8988T (cell line): ENCODE results near the gene TTC27.
"Not testable (repeated sequence)": the region's sequence is repeated elsewhere in the genome, so short reads cannot be mapped to it uniquely, and the experiment has no call there.

Experiments used
- DNase-seq: peaks from one replicate; pipeline ENCODE4 v3.0.0; 2011

The TTC27 gene

DNA sequence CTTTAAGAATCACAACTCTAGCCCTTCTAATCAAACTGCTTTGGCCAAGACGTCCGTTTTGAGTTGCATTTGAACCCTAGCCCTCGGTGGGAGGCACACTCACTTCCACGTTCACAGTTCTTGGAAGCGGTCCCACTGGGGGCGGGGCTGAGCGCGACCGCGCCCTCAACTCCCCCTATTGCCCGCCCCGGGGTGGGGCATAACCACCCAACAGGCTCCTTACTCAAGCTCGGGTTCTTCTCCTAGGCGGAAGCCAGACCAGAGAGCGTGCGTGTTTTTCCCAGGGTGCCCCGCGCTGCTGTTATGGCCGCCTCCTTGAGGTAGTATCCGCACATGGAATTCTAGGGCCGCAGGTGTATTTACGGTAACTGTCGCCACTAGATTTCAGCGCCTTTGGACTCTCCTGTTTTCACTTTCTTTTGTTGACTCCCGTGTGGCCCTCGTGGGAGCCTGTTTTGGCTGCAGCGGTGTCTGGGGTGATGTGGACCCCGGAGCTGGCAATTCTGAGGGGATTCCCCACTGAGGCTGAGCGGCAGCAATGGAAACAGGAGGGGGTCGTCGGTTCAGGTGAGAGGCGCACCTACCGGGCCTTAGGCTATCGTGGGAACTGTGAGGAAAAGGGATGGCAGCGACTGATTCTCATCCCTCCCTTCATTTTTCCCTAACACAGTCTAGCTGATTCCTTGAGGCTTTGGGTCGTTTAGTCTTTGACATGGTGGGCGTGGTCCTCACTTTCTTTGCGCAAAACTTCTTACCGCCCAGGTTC lies at the start of gene TTC27:
TSS of gene TTC27 (plus strand) at position 237 of the 766 bp plus-strand sequence. CDS start at position 480, 243 bp downstream.
- peak; percentile 76 for DNase-seq

DNA sequence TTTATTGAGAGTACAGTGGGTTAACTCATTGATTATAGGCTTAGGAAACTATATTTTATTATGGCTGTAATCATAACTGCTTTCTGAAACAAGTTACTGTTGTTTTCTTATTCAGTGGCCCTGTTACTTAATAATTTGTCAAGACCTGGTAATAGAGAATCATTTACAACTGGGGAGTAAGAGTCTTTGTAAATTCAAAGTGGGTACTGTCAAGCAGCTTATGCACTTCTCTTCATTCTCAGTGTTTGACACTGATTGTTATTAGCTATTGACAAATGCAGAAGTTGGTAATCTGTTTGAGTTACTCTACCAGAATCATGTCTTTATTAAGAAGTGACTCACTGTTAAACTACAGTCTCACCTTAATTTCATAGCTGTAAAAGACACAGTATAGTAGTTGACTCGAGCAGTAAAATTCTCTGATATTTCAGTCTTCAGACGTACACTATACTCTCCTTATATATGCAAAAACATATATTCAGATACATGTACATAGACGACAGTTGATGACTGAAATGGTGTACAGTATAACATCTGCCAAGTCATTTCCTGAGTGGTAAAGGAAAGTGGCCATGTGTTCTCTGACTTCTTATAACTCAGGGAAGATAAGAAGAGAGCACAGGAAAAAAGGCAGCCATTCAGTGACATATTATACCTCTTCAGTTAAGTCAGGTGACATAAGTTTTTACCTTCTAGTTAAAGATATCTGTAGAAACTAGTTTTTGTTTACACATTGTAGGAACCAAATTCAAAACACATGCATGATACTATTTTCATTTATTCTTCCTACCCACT lies 36.0 kb upstream of the TTC27 start:
- DNase-seq = no peak

DNA sequence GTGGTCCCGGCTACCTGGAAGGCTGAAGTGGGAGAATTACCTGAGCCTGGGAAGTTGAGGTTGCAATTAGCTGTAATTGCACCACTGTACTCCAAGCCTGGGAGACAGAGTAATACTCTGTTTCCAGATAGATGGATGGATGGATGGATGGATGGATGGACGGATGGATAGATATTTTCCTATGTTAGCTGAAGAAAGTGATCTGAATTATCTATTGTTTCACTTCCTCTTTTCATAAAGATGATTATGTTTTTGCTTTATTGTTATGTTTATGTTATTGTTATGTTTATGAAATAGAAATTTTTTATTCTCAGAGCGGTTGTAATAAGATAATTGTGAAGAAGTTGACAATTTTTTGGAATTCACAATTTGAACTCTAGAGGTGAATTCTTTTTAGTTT lies 33.3 kb upstream of the TTC27 start:
- DNase-seq = no peak

DNA sequence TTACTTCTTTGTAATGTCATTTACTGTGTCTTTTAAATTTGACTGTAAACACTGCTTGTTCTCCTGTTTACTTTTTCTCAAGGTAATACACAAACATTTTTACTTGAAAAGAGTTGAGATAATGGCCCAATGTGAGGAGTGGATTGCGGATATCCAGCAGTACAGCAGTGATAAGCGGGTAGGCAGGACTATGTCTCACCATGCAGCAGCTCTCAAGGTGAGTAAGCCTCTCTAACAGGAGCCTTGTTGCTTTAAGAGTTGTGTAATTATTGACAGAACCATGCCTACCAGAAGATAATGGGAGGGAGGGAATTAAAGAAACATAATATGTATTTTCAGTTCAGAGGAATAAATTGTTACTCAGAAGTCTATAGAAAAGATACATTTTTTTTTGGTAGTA lies 16.5 kb upstream of the TTC27 start:
- no peak for DNase-seq

DNA sequence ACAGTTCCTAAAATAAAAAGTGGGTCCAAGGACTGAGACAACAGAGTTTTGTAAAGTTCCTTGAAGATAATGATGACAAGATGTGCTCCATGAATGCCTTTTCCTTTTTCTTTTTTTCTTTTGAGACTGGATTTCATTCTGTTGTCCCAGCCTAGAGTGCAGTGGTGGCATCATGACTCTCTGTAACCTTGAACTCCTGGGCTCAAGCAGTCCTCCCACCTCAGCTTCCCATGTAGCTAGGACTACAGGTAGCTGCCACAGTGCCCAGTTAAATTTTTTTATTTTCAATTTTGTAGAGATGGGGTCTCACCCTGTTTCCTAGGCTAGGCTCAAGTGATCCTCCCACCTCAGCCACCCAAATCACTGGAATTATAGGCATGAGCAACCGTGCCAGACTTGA lies 16.1 kb upstream of the TTC27 start:
- DNase-seq = no peak

DNA sequence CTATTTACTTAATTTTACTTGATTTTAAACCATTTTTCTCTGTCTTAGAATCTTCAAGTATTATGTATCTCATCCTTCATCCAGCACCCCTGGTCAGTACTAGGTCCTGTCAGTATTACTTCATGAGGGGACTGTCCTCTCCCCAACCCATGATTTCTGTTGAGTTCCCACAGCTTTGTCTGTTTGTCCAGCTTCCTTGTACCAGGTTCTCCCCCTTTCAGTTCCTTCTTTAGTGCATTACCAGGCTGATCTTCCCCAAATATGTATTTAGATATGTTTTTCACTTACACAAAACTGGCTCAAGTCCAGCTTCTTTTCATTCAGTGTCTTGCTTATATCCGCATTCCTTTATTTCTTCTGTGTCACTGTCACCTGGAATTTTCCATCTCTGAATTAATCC lies 13.8 kb upstream of the TTC27 start:
- DNase-seq = no peak

DNA sequence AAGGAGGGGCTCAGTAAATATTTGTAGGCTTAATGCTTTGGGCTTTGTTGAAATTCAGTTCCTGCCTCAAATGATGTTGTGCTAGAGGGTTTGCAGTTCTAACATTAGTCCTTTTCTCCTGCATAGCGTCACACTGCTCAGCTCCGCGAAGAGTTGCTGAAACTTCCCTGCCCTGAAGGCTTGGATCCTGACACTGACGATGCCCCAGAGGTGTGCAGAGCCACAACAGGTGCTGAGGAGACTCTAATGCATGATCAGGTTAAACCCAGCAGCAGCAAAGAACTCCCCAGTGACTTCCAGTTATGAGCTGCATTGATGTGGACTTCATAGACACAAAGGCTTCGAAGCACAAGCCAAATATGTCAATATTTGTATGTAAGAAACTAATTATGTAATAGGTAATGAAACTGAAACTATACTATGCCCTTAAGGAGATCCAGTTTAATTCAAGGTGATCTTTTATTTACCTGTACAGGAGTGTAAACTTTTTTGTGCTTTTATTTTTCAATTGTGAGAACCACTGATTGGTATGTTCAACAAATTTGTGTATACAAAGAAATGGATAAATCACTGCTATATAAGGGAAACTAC lies 10.2 kb upstream of the TTC27 start:
- no peak for DNase-seq

DNA sequence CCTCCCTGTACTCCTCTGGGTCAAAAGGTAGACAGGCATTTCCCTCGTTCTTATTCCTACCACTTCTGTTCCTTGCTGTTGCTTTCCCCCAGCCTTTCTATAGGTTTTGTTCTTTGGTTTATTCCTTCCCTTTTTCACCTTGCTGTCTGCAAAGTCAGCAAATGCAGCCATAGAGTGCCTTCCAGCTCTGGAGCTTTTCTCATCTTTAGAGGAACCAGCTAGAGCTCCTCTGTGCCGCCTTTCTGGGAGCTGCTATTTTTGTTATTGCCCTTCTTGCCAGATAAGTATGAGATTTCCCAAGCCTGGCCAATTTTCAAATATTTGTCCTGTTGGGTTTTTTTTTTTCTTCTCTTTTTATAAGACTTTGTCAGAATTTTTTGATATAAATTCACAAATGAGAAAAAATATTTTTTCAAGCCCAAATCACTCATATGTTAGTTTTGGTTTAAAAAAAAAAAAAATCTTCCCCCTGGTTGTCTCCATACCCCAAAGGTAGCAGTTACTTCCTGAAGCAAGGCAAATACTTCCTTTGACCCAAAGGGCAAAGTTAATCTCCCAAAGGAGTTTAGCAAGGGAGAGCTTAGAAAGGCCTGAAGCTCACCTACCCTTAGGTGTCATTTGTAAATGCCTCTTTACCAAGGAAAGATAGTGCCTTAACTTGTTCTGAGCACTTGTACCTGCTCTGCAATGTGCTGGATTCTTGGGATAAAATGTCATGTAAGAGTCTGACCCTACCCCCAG lies 5.1 kb upstream of the TTC27 start:
- DNase-seq = no peak

DNA sequence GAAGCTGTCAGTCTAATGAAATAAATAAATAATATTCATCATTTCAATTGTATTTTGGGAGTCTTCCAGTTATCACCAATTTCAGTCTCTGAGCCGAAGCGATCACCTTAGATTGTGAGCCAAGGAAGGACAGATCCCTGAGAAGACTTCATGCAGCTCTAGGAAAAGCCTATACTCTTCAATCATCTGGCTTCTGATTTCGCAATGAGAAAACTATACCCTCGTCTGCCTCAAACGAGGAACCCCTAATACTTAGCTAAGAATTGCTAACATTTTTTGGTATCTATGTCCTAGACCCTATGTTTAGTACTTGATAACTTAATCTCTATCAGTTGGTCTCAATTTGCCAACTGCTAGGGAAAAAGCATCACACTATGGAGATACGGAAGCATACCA lies 4.5 kb upstream of the TTC27 start:
- DNase-seq = no peak

DNA sequence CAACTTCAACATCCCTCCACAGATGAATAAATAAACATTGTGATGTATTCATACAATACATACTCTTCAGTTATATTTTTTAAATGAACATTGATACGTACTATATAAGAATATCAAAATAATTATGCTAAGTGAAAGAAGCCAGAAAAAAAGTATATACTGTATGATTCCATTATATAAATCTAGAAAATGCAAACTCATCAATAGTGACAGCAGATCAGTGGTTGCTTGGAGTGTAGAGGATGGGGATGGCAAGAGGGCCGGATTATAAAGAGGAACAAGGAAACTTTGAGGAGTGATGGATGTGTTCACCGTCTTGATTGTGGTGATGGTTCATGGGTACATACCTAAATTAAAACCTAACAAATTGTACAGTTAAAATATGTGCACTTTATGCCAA lies 3.0 kb upstream of the TTC27 start:
- DNase-seq = no peak

DNA sequence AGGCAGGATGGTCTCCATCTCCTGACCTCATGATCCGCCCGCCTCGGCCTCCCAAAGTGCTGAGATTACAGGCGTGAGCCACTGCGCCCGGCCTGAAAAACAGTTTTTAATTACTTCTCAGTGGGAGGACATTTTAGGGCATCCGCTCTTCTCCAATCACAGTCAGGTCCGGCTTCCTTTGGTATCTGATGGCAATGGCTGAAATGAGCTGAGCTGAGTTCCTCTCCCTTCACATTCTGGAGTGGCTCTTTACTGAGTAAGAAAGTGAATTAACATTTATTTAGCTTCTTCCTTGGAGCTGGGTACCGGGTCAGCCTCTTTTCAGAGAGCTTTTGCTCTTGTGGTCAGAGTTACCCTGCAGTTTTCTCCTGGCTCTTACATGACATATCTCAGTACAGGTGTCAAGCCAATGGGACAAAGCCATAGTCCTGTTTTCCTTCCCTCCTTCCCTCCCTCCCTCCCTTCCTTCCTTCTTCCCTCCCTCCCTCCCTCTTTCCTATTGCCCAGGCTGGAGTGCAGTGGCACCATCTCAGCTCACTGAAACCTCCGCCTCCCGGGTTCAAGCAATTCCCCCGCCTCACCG lies 1.1 kb upstream of the TTC27 start:
- no peak for DNase-seq

DNA sequence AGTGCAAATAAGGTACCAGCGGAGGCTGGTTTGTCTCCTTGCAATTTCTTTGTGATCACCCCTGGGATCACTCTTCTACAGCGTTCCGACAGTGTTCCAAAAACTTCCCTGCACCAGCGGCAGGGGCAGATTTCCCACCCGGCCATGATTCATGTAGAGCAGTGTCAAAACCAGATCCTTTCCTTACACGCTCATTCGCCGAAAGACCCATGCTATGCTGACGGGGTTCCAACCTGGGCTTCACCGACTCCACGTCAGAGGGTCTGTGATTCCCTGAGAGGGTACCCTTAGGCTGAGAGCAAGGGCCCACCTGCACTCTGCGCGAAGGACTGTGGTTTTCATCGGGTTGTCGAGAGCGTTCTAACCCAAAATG lies 423 bp upstream of the TTC27 start:
- no peak for DNase-seq

DNA sequence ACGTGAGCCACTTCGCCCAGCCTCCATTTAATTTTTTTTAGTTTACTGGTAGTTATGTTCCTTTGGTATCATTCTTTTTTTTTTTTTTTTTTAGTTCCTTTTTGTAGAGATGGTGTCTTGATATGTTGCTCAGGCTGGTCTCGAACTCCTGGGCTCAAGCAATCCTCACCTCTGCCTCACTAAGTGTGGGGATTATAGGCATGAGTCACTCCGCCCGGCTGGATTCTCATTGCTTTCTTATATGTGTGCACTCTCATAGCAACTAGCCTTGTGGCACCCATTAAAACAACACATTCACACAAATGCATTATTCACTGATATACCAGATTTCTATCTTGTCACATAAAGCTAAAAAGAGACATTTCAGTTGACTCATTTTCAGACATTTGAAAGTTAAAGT lies 4.2 kb downstream of the TTC27 start:
- DNase-seq = no peak

DNA sequence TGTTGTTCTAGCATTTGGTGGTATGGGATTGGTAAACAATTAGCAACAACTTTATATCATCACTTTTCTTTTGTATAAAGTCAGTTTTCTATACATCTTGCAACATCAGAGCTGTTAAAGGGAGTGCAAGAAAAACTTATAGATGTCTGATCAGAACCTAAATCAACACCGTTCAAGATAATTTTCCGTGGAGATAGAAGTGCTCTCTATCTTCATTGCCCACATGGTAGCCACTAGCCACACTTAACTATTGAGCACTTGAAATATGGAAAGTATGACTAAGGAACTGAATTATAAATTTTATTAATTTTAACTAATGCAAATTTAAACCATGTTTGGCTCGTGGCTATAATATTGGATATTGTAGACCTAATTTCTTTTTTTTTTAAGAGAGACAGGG lies 5.2 kb downstream of the TTC27 start:
- no peak for DNase-seq

DNA sequence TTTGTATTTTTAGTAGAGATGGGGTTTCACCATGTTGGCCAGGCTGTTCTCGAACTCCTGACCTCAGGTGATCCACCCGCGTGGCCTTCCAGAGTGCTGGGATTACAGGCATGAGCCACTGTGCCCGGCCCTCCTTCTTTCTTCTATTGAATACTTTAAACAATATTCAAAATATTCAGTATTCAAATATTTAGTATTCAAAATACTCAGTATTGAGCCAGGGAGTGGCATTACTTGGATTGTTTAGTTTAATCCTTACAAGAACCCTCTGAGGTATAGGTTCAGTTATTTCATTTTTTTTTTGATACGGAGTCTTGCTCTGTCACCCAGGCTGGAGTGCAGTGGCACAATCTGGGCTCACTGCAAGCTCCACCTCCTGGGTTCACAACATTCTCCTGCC lies 10.7 kb downstream of the TTC27 start:
- not testable (repeated sequence) for DNase-seq

DNA sequence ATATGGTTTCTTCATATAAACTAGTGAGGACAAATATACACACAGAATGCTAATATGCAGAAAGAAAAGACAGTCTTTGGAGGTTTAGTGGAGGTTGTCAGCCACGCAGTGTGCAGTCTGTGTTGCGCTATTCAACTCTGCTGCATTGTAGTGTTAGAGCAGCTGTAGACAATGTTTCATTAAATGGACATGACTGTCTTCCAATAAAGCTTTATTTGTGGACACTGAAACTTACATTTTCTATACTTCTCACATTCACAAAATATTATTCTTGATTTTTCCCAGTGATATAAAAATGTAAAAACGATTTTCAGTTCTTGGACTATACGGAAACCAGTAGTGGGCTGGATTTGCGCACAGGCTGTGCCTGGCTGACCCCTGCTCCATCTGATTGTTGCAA lies 13.3 kb downstream of the TTC27 start:
- no peak for DNase-seq

DNA sequence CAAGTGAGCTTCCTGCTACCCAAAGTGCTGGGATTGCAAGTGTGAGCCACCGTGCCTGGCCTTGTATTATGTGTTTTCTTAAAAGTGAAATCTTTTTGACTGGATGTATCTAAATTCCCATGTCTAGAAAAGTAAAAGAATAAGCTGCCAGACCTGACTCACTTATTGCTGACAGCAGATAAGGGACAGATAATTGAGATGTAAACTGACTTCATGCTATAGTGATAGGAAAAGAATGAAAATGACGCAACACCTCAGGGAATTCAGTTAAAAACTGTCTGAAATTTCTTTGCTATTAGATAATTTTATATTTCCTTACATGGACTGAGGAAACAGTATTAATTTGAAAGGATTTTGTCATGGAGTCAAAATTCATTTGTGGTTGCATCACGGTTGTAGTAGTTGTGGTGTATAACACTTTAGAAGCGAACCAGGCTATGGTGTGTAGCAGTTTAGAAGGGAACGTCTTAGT lies 19.4 kb downstream of the TTC27 start:
- no peak for DNase-seq

DNA sequence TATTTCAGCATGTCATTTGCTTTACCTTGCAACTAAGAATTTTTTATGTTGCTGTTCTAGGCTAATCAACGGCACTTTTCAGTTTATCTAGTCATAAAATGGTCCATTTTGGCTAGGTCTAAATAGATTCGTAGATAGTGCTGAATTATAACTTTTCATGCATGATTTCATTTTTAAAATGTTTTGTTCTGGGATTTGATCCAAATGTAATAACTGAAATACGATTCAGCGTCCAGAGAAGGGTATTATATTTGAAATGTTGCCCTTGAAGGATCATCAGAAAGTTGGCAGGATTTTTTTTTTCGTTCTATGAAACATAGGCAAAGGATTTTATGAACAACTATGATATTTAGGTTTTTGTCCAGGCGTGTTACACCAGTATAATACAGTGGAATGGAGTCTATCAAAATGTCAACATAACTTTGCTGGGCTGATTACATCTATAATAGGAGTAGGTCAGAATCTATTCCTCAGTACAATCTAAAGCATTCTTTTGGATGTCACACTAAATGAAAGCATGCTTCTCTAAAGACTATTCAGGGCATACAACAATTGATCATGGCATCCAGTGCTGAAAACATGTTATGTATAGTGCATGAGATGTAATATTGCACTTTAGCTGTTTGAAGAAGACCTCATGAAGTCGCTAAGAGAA lies 24.8 kb downstream of the TTC27 start:
- no peak for DNase-seq

DNA sequence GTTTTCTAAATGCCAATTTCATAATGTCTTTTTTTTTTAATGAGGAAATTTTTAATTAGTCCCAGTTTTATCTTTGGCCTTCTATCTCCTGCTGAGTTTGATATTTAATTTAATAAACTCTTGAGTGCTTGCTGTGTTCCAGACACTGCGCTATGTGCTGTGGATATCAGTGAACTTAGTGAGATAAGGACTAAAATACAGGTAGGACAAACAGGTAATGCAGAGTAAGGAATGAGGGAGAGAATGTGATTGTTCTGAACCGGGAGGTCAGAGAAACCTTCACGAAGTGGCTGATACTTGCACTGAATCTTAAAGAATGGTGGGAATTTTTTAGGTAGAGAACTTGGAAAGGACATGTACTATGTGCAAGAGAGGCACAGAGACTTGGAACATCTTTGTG lies 28.2 kb downstream of the TTC27 start:
- DNase-seq = no peak

DNA sequence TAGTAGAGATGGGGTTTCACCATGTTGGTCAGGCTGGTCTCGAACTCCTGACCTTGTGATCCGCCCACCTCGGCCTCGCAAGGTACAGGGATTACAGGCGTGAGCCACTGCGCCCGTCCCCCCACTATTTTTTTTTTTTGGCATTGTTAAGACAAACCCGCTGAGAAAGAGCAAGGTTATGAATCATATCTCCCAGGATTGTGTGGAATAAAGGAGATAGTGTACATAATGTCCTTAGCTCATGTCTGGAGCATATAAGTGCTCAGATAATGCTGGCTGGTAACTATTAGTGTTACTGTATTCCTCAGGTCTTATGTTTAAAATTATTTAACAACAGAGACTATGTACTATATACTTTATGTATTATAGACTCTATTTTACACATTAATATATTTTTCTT lies 36.0 kb downstream of the TTC27 start:
- DNase-seq = no peak

DNA sequence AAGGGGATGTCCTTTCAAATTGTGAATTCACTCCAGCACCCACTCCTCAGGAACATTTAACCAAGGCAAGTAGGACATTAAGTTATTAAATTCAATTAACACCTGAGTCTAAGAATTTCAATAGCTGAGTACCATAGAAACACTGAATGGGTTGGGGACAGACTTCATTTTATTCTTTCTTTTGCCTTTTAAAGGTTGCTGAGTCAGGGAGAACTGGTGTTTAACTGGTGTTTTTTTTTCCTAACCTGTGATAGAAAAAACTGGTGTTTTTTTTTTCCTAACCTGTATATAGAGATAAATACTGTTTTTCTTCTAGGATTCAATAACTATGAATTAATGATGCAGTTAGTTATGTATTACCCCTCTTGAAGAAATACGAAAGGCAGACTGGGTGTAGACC lies 38.9 kb downstream of the TTC27 start:
- DNase-seq = no peak

DNA sequence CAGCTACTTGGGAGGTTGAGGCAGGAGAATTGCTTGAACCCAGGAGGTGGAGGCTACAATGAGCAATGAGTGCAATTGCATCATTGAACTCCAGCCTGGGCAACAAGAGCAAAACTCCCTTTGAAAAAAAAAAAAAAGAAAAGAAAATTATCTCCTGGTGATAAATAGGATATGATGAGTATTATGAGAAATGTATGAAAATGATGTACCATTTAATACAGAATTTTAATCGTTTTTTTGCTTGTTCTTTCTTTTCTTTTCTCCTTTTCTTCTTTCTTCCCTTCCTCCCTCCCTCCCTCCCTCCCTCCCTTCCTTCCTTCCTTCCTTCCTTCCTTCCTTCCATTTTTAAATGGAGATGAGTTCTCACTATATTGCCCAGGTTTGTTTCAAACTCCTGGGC lies 40.4 kb downstream of the TTC27 start:
- no peak for DNase-seq
